GM10266 (cell line): ENCODE data around the gene FLT1.

Experiments used
- DNase-seq: peaks from one replicate; pipeline ENCODE4 v3.0.0; 2012; ENCODE audit errors: extremely low spot score
- TF ChIP-seq, protein P1 (sequence below): IDR thresholded peaks from 2 replicates; pipeline ENCODE4 v1.5.1; 2012; ENCODE audit warnings: mild to moderate bottlenecking, low read depth; ENCODE audit not compliant: control insufficient read depth, insufficient read depth; ENCODE audit errors: missing control alignments

The FLT1 gene

DNA sequence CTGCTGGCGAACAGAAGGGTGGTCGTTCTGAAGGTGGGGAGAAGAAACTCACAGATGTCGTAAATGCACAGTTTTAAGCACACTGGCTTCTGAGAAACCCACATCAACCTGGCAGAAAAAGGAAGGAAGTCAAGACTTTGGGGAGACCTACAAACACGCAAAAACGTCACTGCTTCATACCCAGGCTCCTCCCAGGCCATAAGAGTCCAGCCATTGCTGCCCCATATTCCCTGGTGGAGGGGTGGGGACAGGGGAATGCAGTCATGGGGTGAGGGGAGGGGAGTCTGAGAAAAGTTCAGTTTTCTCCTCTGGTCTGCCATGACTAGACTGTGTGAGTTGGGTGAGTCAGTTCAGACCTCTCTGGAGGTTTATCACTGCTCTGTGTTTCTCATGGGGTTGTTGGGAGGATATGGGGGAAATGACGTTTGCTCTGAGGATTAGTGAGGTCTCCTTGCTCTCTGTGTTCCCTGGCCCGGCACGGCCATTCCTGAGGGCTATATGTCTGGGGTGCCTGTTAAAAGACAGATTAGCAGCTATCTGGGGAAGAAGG is 139.0 kb downstream of the FLT1 start:
- TF ChIP-seq, protein P1, sequence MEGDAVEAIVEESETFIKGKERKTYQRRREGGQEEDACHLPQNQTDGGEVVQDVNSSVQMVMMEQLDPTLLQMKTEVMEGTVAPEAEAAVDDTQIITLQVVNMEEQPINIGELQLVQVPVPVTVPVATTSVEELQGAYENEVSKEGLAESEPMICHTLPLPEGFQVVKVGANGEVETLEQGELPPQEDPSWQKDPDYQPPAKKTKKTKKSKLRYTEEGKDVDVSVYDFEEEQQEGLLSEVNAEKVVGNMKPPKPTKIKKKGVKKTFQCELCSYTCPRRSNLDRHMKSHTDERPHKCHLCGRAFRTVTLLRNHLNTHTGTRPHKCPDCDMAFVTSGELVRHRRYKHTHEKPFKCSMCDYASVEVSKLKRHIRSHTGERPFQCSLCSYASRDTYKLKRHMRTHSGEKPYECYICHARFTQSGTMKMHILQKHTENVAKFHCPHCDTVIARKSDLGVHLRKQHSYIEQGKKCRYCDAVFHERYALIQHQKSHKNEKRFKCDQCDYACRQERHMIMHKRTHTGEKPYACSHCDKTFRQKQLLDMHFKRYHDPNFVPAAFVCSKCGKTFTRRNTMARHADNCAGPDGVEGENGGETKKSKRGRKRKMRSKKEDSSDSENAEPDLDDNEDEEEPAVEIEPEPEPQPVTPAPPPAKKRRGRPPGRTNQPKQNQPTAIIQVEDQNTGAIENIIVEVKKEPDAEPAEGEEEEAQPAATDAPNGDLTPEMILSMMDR = no peak
- no peak for DNase-seq

DNA sequence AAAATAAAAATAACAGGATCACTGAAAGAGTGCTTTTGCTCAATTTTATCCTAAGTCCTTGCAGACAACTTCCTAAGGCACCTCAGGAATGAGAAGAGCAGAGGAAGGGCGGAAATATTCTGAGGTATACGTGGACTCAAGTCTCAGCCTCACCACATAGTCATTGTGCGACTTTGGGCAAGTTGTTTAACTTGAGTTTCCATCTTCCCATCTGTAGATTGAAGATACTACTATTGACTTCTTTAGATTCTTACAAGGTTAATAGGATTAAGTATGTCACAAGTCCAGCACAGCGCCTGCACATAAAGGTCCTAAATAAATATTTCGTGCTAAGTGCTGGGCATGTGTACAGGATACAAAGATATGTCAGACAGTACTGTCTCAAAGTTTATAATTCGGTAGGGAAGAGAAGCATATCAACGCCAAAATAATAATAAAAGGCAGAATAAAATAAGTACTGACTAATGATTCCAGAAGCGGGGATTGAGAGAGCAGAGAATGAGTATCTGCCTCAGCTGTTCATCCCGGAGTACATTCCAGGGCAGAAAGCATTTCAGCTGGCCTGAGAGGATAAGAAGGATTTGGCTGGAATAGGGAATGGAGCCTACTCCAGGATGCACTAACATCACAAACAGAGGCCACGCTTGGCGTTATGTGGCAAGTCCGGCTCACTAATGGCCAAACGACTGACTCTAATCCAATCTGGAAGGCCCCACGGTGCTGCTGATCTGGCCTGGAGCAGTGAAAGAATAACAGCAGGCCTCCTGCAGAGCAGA is 139.7 kb downstream of the FLT1 start:
- TF ChIP-seq, protein P1 = no peak
- no peak for DNase-seq

DNA sequence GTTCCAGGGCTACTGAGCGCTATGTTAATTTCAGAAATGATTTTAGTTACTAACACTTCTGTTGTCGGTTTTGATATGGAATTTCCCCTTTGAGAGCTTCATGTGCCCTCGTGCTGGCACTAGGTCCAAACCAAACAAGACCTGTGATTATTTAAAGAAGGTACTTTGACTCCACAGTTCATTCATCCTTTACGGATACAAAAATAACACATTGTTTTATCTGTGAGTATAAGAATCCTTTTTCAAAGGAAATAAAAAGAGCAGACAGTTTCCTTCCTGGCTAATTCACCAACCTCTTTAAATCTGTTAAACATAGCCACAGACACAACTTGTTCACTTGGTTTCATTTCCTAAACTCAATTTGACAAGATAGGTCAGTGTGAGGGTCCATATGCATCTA is 141.2 kb downstream of the FLT1 start:
- TF ChIP-seq, protein P1 = no peak

DNA sequence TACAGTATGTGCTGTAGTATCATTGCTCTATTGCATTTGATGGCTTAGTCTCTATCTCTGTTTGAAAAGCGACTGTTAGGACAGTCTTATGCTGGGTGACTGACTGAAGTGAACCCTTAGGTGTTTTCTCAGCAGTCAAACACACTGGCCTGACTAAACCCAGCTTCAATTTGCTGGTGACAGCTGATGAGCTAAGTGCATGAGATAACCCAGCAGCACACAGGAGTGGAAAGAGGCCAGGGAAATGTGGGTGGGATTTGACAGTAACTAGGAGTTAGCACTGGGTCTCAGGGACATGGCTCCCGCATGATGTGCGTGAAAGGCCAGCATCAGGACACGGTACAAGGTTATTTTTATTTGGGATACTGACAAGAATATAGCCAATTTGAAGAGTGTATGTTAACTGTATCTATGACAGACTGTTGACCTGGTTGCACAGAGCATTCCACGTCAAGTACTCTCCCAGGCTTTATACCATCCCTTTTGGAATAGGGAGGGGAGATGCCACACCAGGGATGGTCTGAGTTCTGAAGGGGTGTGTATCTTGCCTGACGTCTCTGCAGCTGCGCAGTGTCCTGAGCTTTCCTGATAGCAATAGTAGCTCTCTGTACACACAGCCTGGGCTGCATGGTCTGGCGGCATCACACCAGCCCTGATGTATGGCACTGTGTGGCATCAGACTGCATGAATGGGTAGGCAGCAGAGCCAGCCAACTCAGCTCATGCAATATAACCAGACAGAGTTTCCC is 144.8 kb downstream of the FLT1 start:
- TF ChIP-seq, protein P1 = no peak
- no peak for DNase-seq

More for the DNA sequence above, 141.2 kb downstream of the FLT1 start:
- no peak for DNase-seq

DNA sequence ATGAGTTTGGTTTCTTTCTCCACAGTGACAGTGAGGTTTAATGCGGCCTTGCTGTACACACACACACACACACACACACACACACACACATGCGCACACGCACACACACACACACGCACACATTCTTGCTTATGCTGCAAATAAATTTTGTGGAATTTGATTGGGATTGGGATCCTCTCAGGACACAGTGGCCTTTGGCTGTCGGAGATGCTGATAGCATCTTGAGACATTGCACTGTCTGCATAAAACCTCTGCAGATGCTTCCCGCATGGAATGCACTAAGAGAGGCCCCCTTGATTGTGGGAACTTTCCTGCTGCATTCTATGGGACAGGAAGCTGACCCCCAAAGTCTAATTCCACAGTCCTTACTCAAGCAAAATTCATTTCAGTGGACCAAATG is 145.6 kb downstream of the FLT1 start:
- TF ChIP-seq, protein P1 = no peak
- no peak for DNase-seq

DNA sequence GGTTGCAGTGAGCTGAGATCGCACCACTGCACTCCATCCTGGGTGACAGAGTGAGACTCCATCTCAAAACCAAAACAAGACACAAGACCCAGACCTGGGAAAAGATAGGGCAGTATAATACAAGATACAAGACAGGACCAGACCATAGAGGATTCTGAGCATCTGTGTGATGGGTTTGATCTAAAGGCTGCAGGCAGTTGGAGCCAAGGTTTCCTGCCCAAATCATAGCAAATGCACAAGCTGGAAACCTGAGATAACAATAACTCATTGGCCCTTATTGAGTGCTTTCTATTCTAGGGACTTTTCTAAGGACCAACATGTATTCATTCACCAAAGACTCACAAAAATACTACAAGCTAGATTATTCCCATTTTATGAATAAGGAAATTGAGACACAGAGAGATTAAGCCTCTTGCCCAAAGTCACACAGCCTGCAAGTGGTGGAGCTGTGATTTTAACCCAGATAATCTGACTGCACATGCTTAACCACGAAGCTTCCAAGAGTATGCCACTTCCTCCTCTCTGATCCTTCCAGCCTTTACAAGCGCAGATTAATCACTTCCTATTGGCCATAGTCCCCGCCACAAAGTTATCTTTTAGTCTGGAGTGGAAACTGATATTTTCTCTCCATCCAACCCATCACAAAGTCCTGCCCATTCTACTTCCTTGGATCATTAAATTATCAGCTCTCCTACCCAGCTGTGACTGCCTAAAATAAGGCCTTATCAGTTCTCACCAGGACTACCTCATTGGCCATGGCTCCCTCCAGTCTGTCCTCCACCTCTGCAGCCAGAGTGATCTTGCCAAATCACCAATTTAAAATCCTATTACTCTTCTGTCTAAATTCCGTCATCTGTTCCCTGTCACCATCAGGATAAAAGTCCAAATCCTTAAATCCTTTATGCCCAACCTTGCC is 147.2 kb downstream of the FLT1 start:
- TF ChIP-seq, protein P1 = no peak
- no peak for DNase-seq
